ENCODE data around the gene TTC33. TPM values are rescaled to one million over a fixed set of nuclear protein-coding genes. Genes with fewer than 3 reads are reported as not detected.
A peak's percentile ranks its signal among the peaks of the same experiment; 100 is the strongest.

Gene TTC33
- total and polyA plus RNA-seq, 2 of the 13 experiments (the other 11 are each of a cell fraction or from before 2014, with no cell fraction given) = 4.5 to 20.0 TPM

DNA sequence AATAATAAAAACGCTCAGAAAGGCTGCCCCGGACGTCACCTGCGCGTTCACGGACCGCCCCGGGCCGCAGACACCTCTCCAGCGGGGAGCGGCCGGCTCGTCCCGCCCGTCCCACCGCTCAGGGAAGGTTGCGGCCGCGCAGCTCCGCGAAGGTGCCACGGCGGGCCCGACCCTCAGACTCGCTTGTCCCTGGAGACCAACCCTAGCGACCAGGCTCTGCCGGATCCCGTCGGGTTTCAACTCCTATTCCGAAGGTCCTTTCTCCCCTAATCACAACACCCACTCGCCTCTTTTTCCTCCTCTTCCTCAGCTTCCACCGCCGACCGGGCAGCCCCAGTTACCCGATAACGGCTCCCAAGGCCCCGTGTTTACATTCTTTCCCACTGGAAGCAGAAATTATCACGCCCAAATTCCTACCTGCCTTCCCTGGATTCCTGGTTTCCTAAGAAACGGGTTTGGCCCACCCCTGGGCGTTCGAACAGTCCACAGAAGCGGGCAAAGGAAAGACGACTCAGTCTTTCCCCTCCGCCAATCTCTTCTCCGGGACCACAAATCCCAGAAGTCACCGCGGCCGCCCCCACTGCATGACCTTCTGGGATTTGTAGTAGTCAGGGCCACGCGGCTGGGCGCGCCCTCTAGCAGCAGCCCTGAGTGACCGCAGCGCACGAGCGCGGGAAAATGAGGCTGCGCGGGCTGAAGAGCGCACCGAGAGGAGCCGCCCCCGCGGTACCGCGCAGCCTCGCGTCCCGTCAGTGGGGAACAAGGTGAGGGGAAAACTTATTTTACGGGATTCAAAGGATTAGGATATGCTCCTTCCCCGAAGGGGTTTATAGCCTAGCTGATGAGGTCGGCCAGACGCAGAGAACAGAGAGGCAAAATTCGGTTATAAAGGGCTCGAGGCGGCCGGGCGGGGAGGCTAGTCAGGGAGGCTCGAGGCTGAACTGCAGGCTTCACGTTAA, at the start of gene TTC33 (continued):
- TF ChIP-seq ZNF260 (CRISPR knock-in tag; IDR thresholded peaks at IDR 0.05; ENCODE audit: borderline replicate concordance, low read depth) (no peak), MEIS1 (CRISPR knock-in tag; IDR thresholded peaks at IDR 0.05; ENCODE audit: borderline replicate concordance) (peak; percentile 31; the same call in 1 of the 2 replicates), JUNB (CRISPR knock-in tag; IDR thresholded peaks at IDR 0.05; ENCODE audit: borderline replicate concordance) (no peak), ZNF670 (CRISPR knock-in tag; IDR thresholded peaks at IDR 0.05; ENCODE audit: borderline replicate concordance) (no peak), ELF3 (CRISPR knock-in tag; IDR thresholded peaks at IDR 0.05) (peak; percentile 60; the same call in 1 of the 2 replicates), FOXO1 (CRISPR knock-in tag; IDR thresholded peaks at IDR 0.05) (peak; percentile 71), ZNF160 (CRISPR knock-in tag; IDR thresholded peaks at IDR 0.05) (peak; percentile 38; the same call in 1 of the 2 replicates), GABPA (IDR thresholded peaks at IDR 0.05; ENCODE audit: low read depth, low read length) (peak; percentile 55; the same call in 1 of the 2 replicates), GABPA (CRISPR knock-in tag; IDR thresholded peaks at IDR 0.05; ENCODE audit: low read depth) (peak; percentile 88), GATA4 (IDR thresholded peaks at IDR 0.05; ENCODE audit: borderline replicate concordance, low read depth) (0 out of 2 replicates have a peak, but pooled peaks have one; percentile 18), PREB (CRISPR knock-in tag; IDR thresholded peaks at IDR 0.05) (no peak), GZF1 (CRISPR knock-in tag; IDR thresholded peaks at IDR 0.05) (no peak), ARNT (IDR thresholded peaks at IDR 0.05) (no peak), SRSF1 (optimal IDR thresholded peaks at IDR 0.05; ENCODE audit: low read depth, low read length) (no peak), STAG1 (CRISPR knock-in tag; IDR thresholded peaks at IDR 0.05) (peak; percentile 64), ZFP82 (CRISPR knock-in tag; IDR thresholded peaks at IDR 0.05; ENCODE audit: borderline replicate concordance) (no peak), TMF1 (CRISPR knock-in tag; IDR thresholded peaks at IDR 0.05; ENCODE audit: low read depth) (no peak), ZSCAN29 (CRISPR knock-in tag; conservative IDR thresholded peaks at IDR 0.05) (no peak; the same call in 1 of the 2 replicates), ZNF576 (CRISPR knock-in tag; IDR thresholded peaks at IDR 0.05) (no peak), ZNF138 (CRISPR knock-in tag; IDR thresholded peaks at IDR 0.05; ENCODE audit: low read depth) (no peak), CHD4 (IDR thresholded peaks at IDR 0.05; ENCODE audit: borderline replicate concordance, low read length) (no peak), ZNF333 (CRISPR knock-in tag; IDR thresholded peaks at IDR 0.05; ENCODE audit: borderline replicate concordance) (no peak), JUN (CRISPR knock-in tag; IDR thresholded peaks at IDR 0.05) (no peak), SCMH1 (CRISPR knock-in tag; IDR thresholded peaks at IDR 0.05; ENCODE audit: borderline replicate concordance) (no peak)
- TF ChIP-seq, protein P1, sequence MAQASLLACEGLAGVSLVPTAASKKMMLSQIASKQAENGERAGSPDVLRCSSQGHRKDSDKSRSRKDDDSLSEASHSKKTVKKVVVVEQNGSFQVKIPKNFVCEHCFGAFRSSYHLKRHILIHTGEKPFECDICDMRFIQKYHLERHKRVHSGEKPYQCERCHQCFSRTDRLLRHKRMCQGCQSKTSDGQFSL (CRISPR knock-in tag; IDR thresholded peaks at IDR 0.05) = peak; percentile 93
- TF ChIP-seq, protein P2, sequence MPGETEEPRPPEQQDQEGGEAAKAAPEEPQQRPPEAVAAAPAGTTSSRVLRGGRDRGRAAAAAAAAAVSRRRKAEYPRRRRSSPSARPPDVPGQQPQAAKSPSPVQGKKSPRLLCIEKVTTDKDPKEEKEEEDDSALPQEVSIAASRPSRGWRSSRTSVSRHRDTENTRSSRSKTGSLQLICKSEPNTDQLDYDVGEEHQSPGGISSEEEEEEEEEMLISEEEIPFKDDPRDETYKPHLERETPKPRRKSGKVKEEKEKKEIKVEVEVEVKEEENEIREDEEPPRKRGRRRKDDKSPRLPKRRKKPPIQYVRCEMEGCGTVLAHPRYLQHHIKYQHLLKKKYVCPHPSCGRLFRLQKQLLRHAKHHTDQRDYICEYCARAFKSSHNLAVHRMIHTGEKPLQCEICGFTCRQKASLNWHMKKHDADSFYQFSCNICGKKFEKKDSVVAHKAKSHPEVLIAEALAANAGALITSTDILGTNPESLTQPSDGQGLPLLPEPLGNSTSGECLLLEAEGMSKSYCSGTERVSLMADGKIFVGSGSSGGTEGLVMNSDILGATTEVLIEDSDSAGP (CRISPR knock-in tag; IDR thresholded peaks at IDR 0.05; ENCODE audit: borderline replicate concordance) = peak; percentile 86
